Retinal pigment epithelial cell (primary cell): ENCODE results near the gene ULK2.

Experiments used
- DNase-seq: peaks from one replicate; pipeline ENCODE4 v3.0.0-alpha.2; 2010; ENCODE audit warnings: low read depth
- H3K4me3 ChIP-seq: 2 replicates; pipeline ENCODE4 v1.5.1; 2011; ENCODE audit warnings: mild to moderate bottlenecking, low read length, control low read depth, moderate library complexity
- TF ChIP-seq, protein P1 (sequence below): conservative IDR thresholded peaks from 2 replicates; pipeline ENCODE4 v1.5.1; 2011; ENCODE audit warnings: low read depth, low read length, control low read depth, inconsistent platforms

ULK2 gene

DNA sequence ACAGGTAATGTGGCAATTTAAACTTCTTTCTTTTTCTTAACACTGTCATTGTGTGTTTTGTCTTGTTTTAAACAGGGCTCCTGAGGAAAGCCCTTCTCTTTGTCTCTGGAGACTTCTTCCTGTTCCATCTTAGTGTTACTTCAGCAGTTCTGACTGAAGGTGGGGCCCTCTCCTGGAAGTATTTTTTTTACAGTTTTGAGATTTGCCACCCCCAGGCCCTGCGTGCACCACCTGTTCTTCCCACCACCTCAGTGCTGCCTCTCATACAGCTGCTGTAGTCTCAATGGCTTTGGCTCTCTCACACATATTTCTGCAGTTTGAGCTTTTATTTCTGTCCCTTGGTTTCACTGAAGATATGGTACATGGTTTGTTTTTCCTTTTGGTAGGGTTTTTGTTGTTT is 67.2 kb downstream of the ULK2 start:
- H3K4me3 ChIP-seq = no peak overlapping the region
- DNase-seq = no peak
- TF ChIP-seq, protein P1, sequence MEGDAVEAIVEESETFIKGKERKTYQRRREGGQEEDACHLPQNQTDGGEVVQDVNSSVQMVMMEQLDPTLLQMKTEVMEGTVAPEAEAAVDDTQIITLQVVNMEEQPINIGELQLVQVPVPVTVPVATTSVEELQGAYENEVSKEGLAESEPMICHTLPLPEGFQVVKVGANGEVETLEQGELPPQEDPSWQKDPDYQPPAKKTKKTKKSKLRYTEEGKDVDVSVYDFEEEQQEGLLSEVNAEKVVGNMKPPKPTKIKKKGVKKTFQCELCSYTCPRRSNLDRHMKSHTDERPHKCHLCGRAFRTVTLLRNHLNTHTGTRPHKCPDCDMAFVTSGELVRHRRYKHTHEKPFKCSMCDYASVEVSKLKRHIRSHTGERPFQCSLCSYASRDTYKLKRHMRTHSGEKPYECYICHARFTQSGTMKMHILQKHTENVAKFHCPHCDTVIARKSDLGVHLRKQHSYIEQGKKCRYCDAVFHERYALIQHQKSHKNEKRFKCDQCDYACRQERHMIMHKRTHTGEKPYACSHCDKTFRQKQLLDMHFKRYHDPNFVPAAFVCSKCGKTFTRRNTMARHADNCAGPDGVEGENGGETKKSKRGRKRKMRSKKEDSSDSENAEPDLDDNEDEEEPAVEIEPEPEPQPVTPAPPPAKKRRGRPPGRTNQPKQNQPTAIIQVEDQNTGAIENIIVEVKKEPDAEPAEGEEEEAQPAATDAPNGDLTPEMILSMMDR = no peak

DNA sequence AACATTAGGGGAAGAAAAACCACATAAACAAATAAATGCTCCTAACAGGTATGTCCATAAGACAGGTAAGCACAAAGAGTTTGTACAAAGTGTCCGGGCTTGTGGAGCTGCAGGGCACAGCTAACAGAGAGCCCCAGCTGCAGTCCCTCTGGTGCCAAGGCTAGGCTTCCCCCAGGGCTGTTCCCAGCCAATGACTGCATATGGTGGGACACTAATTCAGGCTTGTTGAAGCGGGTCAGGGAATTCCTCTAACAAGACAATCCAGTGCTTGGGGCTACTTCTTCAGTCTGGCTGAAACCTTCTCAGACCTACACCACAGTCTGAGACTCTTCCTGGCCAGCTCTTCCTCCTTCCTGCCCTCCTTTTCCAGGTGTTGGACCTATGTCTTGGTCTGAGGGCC is 67.9 kb downstream of the ULK2 start:
- TF ChIP-seq, protein P1 = no peak
- no peak overlapping the region for H3K4me3 ChIP-seq
- DNase-seq = no peak

DNA sequence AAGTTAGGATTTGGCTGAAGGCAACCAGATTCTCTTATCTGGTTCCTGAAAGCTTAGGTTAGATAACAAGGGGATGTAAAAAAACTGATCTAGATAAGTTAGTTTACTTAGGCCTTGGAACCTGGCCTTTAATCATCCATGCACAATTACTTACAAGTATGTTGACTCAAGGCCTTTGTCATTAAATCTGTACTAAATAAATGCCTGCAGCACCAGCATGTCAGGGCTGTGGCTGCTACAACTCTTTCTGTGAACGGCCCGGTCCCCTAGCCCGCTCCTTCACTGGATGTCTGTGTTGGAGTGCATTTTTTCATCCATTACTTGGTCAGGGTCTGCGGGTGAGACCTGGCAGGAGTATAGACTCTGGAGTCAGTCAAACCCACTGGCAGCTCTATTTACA is 71.3 kb downstream of the ULK2 start:
- TF ChIP-seq, protein P1 = no peak
- no peak overlapping the region for H3K4me3 ChIP-seq
- DNase-seq = no peak

DNA sequence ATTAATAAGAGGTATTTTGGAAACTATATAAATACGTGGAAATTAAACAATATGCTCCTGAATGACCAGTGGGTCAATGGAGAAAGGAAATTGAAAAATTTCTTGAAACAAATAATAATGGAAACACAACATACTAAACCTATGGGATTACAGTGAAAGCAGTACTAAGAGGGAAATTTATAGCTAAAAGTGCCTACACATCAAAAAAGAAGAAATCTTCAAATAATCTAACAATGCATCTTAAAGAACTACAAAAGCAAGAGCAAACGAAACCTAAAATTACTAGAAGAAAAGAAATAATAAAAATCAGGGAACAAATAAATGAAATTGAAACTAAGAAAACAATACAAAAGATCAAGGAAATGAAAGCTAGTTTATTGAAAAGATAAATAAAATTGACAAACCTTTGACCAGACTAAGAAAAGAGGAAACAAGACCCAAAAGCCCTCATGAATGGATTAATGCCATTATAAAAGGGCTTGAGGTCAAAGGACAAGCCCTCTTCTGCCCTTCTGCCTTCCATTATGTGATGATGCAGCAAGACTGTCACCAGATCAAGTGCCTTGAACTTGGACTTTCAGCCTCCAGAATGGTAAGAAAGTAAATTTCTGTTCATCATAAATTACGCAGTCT is 75.7 kb downstream of the ULK2 start:
- H3K4me3 ChIP-seq = no peak overlapping the region
- DNase-seq = no peak
- TF ChIP-seq, protein P1 = no peak

DNA sequence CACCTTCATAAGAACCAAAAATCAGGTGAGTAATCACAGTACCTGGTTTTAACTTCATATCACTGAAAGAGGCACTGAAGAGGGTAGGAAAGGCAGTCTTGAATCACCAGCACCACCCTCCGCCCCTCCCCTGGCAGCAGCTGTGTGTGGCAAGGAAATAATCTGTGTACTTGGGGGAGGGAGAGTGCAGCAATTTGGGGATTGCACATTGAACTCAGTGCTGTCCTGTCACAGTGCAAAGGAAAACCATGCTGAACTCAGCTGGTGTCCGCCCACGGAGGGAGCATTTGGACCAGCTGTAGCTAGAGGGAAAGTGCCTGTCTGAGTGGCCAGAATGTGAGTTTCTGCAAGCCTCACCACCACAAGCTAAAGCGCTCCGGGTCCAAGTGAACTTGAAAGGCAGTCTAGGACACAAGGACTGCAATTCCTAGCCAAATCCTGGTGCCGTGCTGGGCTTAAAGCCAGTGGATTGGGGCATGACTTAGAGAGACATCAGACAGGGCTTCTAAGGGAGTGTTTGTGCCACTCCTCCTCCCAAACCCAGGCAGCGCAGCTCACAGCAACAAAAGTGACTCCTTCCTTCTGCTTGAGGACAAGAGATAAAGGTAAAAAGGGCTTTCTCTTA is 79.9 kb downstream of the ULK2 start:
- no peak overlapping the region for H3K4me3 ChIP-seq
- no peak for DNase-seq
- TF ChIP-seq, protein P1 = no peak

DNA sequence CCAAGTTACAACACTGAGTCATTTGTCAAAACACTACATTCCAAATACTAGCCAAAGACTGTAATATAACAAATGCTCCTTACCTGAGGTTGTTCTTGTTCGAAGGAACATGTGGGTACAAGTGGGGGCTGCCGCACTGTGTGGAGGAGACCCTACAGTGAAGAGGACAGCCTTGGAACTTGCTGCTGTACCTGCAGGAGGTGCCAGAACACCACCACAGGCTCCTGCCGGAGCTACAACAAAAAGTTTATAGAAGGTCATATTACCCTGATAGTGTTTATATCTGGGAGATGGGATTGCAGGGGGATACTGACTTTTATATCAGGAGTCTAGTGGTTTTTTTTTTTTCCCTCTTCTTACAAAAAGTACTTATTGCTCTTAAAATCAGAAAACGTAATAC is 81.9 kb downstream of the ULK2 start:
- DNase-seq = no peak
- no peak overlapping the region for H3K4me3 ChIP-seq
- TF ChIP-seq, protein P1 = no peak
